GM13976 (cell line): ENCODE measurements around the gene EEF1E1.

Experiments used
- DNase-seq: peaks from one replicate; pipeline ENCODE4 v3.0.0; 2012; ENCODE audit warnings: low spot score
- in situ Hi-C: fragments of 300-500 bp; cut with MboI; formaldehyde crosslinking; loops from one replicate; pipeline ENCODE4 v1.12.0; 2022; ENCODE audit warnings: low sequenced_read_pairs, mixed read lengths, inconsistent platforms; ENCODE audit not compliant: unreplicated experiment
- TF ChIP-seq, protein P1 (sequence below): IDR thresholded peaks from 2 replicates; pipeline ENCODE4 v1.5.1; 2012; ENCODE audit warnings: borderline replicate concordance, mild to moderate bottlenecking; ENCODE audit not compliant: insufficient read depth; ENCODE audit errors: extremely low read depth, missing control alignments, control extremely low read depth

EEF1E1 gene

DNA sequence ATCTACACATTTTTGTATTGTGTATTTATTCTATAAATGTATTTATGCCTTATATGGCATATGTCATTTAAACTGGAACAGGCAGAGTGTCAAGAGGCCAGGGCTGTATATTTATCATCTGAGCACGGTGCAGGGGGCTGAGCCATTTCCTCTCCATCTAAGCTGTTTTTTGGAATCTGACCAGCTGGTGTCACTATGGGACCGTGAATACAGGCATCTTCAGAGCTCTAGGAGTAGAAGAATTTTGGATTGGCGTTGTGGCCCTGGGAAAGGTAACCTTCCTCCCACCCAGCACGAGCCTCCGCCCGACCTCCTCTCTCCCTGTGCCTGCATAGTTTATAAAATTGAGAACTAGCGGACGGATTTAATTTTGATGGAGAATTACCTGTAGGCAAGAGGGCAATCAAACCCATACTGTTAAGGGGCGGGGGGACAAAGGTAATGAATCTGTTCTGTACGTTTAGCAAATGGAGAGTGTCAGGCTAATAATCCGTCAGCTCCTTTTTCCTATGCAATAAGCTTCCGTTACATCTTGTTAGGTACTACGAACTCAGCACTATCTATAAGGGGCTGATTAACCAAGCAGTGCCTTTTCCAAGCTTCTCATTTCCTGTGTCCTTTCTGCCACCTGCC, 29.0 kb upstream of the EEF1E1 start:
- peak; percentile 37 for DNase-seq
- TF ChIP-seq, protein P1, sequence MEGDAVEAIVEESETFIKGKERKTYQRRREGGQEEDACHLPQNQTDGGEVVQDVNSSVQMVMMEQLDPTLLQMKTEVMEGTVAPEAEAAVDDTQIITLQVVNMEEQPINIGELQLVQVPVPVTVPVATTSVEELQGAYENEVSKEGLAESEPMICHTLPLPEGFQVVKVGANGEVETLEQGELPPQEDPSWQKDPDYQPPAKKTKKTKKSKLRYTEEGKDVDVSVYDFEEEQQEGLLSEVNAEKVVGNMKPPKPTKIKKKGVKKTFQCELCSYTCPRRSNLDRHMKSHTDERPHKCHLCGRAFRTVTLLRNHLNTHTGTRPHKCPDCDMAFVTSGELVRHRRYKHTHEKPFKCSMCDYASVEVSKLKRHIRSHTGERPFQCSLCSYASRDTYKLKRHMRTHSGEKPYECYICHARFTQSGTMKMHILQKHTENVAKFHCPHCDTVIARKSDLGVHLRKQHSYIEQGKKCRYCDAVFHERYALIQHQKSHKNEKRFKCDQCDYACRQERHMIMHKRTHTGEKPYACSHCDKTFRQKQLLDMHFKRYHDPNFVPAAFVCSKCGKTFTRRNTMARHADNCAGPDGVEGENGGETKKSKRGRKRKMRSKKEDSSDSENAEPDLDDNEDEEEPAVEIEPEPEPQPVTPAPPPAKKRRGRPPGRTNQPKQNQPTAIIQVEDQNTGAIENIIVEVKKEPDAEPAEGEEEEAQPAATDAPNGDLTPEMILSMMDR: peak; percentile 52
- in situ Hi-C loops: no loop called here

GRCh38 chr6:8130399-8130798, 28.1 kb upstream of the EEF1E1 start:
- in situ Hi-C loops: no loop called here
- TF ChIP-seq, protein P1: no peak
- DNase-seq: no peak

DNA sequence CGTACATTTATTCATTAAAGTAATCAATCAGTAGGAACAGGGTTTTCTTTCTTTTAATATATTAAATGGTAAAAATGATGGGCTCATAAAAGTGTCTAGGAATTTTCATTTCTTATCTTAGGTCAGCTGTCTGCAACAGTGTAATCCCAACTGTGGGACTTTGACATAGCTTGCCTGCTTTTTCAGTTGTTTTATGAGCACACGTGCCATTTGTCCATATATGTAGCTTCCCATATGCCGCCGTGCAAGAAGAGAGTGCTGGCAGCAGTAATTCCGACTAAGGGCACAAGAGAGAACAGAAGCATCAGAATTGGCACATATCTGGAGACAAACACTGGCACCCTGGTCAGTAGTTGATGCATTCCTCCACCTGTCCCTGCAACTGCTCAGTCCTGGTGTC, 20.9 kb upstream of the EEF1E1 start:
- TF ChIP-seq, protein P1: no peak
- DNase-seq: no peak
- in situ Hi-C loops: no loop called here

DNA sequence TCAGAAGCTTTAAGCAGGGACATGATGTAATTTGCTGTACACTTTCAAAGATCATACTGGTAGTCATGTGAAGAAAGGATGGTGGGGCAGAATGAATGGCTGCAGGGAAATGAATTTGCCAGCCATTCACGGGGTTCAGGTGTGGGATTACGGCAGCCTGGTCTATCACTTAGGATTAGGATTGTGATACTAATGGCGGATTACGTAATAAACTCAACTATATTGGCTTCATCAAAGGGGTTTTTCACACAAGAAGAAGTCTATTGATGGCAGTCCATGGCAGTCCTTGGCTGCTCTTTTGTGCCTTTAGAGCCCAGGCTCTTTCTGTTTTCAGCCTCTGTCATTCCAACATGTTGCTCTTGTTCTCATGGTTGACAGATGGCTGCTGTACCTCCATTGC, 12.6 kb upstream of the EEF1E1 start:
- no peak for DNase-seq
- in situ Hi-C loops: no loop called here
- TF ChIP-seq, protein P1: no peak

- in situ Hi-C loops: no loop called here
- TF ChIP-seq, protein P1: no peak
- DNase-seq: no peak
Observed at GRCh38 chr6:8113131-8113654, 10.8 kb upstream of the EEF1E1 start.

DNA sequence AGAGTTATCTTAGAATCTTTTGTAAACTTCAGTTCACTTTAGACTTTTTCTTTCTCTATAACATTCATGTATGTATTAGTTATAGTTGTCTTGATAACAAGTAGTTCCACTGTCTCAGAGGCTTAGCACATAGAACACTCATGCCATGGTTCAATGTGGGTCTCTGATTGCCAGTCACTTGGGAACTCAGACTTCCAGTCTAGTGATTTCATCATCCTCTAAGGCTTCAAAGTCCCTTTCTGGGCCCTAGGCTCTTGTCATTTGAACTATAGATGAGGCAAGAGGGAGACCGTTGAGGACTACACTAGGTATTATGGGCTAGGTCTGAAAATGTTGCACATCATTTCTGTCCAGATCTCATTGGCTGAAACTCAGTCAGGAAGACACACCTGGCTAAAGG, 8.4 kb upstream of the EEF1E1 start:
- DNase-seq: no peak
- in situ Hi-C loops: no loop called here
- TF ChIP-seq, protein P1: no peak
